ENCODE results near the gene INTS11. TPM values are rescaled to one million over a fixed set of nuclear protein-coding genes. Genes with fewer than 3 reads are reported as not detected.
A peak's percentile ranks its signal among the peaks of the same experiment; 100 is the strongest.

The INTS11 gene
- total and polyA plus RNA-seq, 2 of the 13 experiments (the other 11 are each of a cell fraction or from before 2014, with no cell fraction given), result 52.8 to 94.8 TPM

DNA sequence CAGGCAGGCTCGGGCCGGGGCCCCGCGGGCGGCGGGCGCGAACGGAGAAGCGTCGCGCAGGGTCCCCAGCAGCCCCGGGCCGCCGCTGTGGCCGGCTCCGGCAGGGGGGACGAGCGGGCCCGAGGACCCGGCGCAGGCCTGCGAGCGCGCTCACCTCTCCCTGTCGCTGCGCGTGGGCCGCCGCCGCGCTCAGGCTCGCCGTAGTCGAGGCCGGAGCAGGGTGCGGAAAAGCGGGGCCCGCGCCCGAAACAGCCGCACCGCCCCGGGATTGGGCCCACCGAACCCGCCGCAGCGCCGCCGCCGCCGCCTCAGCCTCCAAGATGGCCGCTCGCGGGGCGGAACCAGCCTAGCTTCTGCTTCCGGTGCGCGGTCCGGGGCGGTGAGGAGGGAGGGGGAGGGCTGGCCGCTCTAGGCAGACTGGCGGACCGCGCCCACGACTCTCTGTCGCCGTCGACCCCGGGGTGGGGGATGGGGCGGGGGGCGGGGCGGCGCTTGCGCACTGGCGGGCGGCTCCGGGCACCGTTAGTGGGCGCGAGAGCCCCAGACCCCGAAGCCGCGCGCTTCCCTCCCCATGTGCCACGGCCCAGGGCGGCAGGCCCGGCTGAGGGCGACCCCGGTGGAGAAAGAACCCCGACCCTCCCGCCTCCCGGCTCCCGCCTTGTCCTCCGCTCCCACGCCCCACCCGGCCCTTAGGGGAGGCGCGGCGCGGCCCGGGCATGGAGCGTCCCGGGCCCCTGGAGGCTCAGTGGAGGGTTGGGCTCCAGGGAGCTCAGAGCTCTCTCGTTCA, 50.8 kb downstream of the INTS11 start, which contains the start of gene UBE2J2 (continued):
- TF ChIP-seq ZNF747 (CRISPR knock-in tag; IDR thresholded peaks at IDR 0.05; ENCODE audit: borderline replicate concordance), result 0 out of 2 replicates have a peak, but pooled peaks have one; percentile 41
- TF ChIP-seq ZNF543 (CRISPR knock-in tag; IDR thresholded peaks at IDR 0.05), result 0 out of 2 replicates have a peak, but pooled peaks have one; percentile 75
- TF ChIP-seq HOXA9 (CRISPR knock-in tag; IDR thresholded peaks at IDR 0.05; ENCODE audit: borderline replicate concordance), result 0 out of 2 replicates have a peak, but pooled peaks have one; percentile 71
- TF ChIP-seq ZNF816 (CRISPR knock-in tag; IDR thresholded peaks at IDR 0.05; ENCODE audit: borderline replicate concordance), result no peak
- TF ChIP-seq, protein P1, sequence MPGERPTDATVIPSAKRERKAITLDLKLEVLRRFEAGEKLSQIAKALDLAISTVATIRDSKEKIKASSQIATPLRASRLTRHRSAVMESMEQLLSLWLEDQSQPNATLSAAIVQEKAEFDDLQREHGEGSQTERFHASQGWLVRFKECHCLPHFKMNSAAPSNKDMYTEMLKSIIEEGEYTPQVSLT (CRISPR knock-in tag; IDR thresholded peaks at IDR 0.05; ENCODE audit: borderline replicate concordance, low read depth), result no peak
- TF ChIP-seq, protein P2, sequence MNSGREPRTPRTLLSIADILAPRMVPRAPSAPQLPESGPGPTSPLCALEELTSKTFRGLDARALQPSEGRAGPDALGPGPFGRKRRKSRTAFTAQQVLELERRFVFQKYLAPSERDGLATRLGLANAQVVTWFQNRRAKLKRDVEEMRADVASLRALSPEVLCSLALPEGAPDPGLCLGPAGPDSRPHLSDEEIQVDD (CRISPR knock-in tag; IDR thresholded peaks at IDR 0.05; ENCODE audit: borderline replicate concordance), result no peak
- TF ChIP-seq, protein P3, sequence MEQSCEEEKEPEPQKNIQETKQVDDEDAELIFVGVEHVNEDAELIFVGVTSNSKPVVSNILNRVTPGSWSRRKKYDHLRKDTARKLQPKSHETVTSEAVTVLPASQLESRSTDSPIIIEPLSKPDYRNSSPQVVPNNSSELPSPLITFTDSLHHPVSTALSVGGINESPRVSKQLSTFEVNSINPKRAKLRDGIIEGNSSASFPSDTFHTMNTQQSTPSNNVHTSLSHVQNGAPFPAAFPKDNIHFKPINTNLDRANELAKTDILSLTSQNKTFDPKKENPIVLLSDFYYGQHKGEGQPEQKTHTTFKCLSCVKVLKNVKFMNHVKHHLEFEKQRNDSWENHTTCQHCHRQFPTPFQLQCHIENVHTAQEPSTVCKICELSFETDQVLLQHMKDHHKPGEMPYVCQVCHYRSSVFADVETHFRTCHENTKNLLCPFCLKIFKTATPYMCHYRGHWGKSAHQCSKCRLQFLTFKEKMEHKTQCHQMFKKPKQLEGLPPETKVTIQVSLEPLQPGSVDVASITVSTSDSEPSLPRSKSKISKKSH (CRISPR knock-in tag; IDR thresholded peaks at IDR 0.05; ENCODE audit: borderline replicate concordance), result peak; percentile 55; the same call in 1 of the 2 replicates
- TF ChIP-seq PHF8 (CRISPR knock-in tag; IDR thresholded peaks at IDR 0.05), result peak; percentile 91
- TF ChIP-seq, protein P4, sequence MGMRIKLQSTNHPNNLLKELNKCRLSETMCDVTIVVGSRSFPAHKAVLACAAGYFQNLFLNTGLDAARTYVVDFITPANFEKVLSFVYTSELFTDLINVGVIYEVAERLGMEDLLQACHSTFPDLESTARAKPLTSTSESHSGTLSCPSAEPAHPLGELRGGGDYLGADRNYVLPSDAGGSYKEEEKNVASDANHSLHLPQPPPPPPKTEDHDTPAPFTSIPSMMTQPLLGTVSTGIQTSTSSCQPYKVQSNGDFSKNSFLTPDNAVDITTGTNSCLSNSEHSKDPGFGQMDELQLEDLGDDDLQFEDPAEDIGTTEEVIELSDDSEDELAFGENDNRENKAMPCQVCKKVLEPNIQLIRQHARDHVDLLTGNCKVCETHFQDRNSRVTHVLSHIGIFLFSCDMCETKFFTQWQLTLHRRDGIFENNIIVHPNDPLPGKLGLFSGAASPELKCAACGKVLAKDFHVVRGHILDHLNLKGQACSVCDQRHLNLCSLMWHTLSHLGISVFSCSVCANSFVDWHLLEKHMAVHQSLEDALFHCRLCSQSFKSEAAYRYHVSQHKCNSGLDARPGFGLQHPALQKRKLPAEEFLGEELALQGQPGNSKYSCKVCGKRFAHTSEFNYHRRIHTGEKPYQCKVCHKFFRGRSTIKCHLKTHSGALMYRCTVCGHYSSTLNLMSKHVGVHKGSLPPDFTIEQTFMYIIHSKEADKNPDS (CRISPR knock-in tag; IDR thresholded peaks at IDR 0.05), result peak; percentile 54; the same call in 1 of the 2 replicates
- TF ChIP-seq MXI1 (IDR thresholded peaks at IDR 0.05; ENCODE audit: borderline replicate concordance, low read depth, low read length), result peak; percentile 56; the same call in 1 of the 3 replicates
- TF ChIP-seq JDP2 (CRISPR knock-in tag; IDR thresholded peaks at IDR 0.05; ENCODE audit: borderline replicate concordance), result no peak
- no peak for TF ChIP-seq MAFG (CRISPR knock-in tag; IDR thresholded peaks at IDR 0.05)
- peak; percentile 72 for TF ChIP-seq REPIN1 (CRISPR knock-in tag; IDR thresholded peaks at IDR 0.05; ENCODE audit: borderline replicate concordance, low read depth)
- peak; percentile 57; the same call in 1 of the 2 replicates for TF ChIP-seq HDAC1 (CRISPR knock-in tag; IDR thresholded peaks at IDR 0.05)
- TF ChIP-seq, protein P5, sequence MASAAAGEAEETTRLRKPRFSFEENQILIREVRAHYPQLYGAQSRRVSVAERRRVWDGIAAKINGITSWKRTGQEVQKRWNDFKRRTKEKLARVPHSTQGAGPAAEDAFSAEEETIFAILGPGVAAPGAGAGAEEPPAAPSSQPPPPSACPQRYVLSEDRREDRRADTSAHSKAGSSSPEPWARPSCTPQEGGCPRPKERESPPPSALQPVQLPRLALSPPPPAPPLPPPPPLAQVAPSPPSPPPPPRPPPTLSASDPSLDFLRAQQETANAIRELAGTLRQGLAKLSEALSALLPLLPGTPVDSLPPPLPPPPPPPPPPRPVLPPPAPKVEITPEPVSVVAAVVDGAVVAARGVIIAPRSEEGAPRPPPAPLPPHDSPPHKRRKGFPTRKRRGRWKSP (CRISPR knock-in tag; IDR thresholded peaks at IDR 0.05), result 0 out of 2 replicates have a peak, but pooled peaks have one; percentile 57
- TF ChIP-seq ZNF572 (CRISPR knock-in tag; IDR thresholded peaks at IDR 0.05), result 0 out of 2 replicates have a peak, but pooled peaks have one; percentile 49
- no peak for TF ChIP-seq SMAD3 (CRISPR knock-in tag; IDR thresholded peaks at IDR 0.05)
- TF ChIP-seq KDM4B (CRISPR knock-in tag; IDR thresholded peaks at IDR 0.05), result peak; percentile 68; the same call in 1 of the 2 replicates
- TF ChIP-seq, protein P6, sequence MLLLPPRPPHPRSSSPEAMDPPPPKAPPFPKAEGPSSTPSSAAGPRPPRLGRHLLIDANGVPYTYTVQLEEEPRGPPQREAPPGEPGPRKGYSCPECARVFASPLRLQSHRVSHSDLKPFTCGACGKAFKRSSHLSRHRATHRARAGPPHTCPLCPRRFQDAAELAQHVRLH (CRISPR knock-in tag; IDR thresholded peaks at IDR 0.05; ENCODE audit: borderline replicate concordance, low read depth), result peak; percentile 83; the same call in 1 of the 2 replicates
- peak; percentile 54 for TF ChIP-seq ARNT2 (CRISPR knock-in tag; IDR thresholded peaks at IDR 0.05; ENCODE audit: low read depth)
- TF ChIP-seq ISX (CRISPR knock-in tag; conservative IDR thresholded peaks at IDR 0.05), result no peak
- TF ChIP-seq SKI (IDR thresholded peaks at IDR 0.05; ENCODE audit: partially characterized antibody), result peak; percentile 29
- peak; percentile 98 for TF ChIP-seq NR2C2 (CRISPR knock-in tag; IDR thresholded peaks at IDR 0.05; ENCODE audit: borderline replicate concordance)
